MM.1S (cell line): Measurements from ENCODE around the gene ASXL1.

ENCODE experiments used
- DNase-seq: peaks from one replicate; pipeline ENCODE4 v3.0.0-alpha.2; 2015
- H2AFZ ChIP-seq: fragments of 300-600 bp; sonication (generic); 2 replicates; pipeline ENCODE4 v1.6.0; 2016; ENCODE audit warnings: antibody characterized with exemption, low read length
- H3F3A ChIP-seq: fragments of 300-600 bp; sonication (generic); 2 replicates; pipeline ENCODE4 v1.6.1; 2016; ENCODE audit warnings: mild to moderate bottlenecking, antibody characterized with exemption, low read length, moderate library complexity, mixed read lengths; ENCODE audit not compliant: insufficient read depth
- H3K27ac ChIP-seq: fragments of 300-600 bp; sonication (generic); 2 replicates; pipeline ENCODE4 v1.5.1; 2016; ENCODE audit warnings: mild to moderate bottlenecking, low read length
- H3K27me3 ChIP-seq: fragments of 300-600 bp; sonication (generic); replicated peaks from 2 replicates; pipeline ENCODE4 v1.6.0; 2016; ENCODE audit warnings: low read length; ENCODE audit not compliant: insufficient read depth
- H3K36me3 ChIP-seq: fragments of 300-600 bp; sonication (generic); replicated peaks from 2 replicates; pipeline ENCODE4 v1.6.1; 2016; ENCODE audit warnings: mild to moderate bottlenecking, low read length, mixed read lengths; ENCODE audit not compliant: insufficient read depth
- H3K4me1 ChIP-seq: fragments of 300-600 bp; sonication (generic); 2 replicates; pipeline ENCODE4 v1.6.1; 2016; ENCODE audit warnings: low read length, mixed read lengths
- H3K4me2 ChIP-seq: fragments of 300-600 bp; sonication (generic); 2 replicates; pipeline ENCODE4 v1.6.0; 2016; ENCODE audit warnings: low read depth, low read length
- H3K4me3 ChIP-seq: fragments of 300-600 bp; sonication (generic); 2 replicates; pipeline ENCODE4 v1.5.1; 2016; ENCODE audit warnings: low read length, mixed read lengths
- H3K79me2 ChIP-seq: fragments of 300-600 bp; sonication (generic); 2 replicates; pipeline ENCODE4 v1.6.1; 2016; ENCODE audit warnings: mixed run types, low read length, mixed read lengths
- H3K9ac ChIP-seq: fragments of 300-600 bp; sonication (generic); 2 replicates; pipeline ENCODE4 v1.6.1; 2016; ENCODE audit warnings: low read length, mixed read lengths
- H3K9me2 ChIP-seq: fragments of 300-600 bp; sonication (generic); replicated peaks from 2 replicates; pipeline ENCODE4 v1.6.1; 2016; ENCODE audit warnings: mild to moderate bottlenecking, low read length, mixed read lengths; ENCODE audit not compliant: insufficient read depth
- H3K9me3 ChIP-seq: fragments of 300-600 bp; sonication (generic); replicated peaks from 2 replicates; pipeline ENCODE4 v1.6.1; 2016; ENCODE audit warnings: mild to moderate bottlenecking, low read length, mixed read lengths; ENCODE audit not compliant: insufficient read depth
- H4K20me1 ChIP-seq: fragments of 300-600 bp; sonication (generic); 2 replicates; pipeline ENCODE4 v1.6.1; 2016; ENCODE audit warnings: mild to moderate bottlenecking, low read length, moderate library complexity, mixed read lengths; ENCODE audit not compliant: insufficient read depth
- EZH2 ChIP-seq: fragments of 300-600 bp; sonication (generic); optimal IDR thresholded peaks from 2 replicates; pipeline ENCODE3; 2017; ENCODE audit warnings: low read depth, mild to moderate bottlenecking, antibody characterized with exemption, low read length, mixed read lengths
- EZH2phosphoT487 ChIP-seq: fragments of 300-600 bp; sonication (generic); IDR thresholded peaks from 2 replicates; pipeline ENCODE4 v1.6.1; 2018; ENCODE audit warnings: antibody characterized with exemption, low read length
- TF ChIP-seq, protein P1 (sequence below): fragments of 300-600 bp; sonication (generic); IDR thresholded peaks from 2 replicates; pipeline ENCODE4 v1.5.1; 2016; ENCODE audit warnings: antibody characterized with exemption, low read length, mixed read lengths

ASXL1 gene

DNA sequence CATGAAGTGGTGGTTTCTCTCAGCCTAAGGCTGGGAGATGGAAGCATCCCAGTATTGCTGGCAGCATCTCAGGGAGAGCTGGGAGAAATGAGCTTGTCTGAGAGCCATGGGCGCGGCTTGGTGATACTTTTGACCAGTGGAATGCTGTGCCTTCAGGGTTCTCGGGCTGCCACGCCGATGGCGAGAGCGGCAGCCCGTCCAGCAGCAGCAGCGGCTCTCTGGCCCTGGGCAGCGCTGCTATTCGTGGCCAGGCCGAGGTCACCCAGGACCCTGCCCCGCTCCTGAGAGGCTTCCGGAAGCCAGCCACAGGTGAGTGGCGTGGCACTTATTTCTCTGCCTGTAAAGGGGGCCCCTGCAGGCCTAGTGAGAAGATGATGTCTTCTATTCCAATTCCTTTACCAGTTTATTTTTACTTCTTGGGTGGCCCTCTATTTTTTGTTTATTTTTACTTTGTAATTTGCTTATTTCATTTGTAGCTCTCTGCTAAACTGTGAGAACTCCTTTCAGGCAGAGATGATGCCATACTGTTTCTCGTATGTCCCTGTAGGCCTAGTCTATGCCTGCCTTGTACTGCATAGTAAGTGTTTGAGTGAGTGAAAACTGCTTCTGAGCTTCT lies 71.7 kb downstream of the ASXL1 start:
- Histone ChIP-seq H3K79me2 (peaks cover 18% of the 10 kb centered on the region), H3K9ac (no peak overlapping the region), H3K4me2 (no peak overlapping the region), H3F3A (no peaks in the 10 kb centered on the region), H3K36me3 (0 out of 2 replicates have a peak, but pooled peaks cover 13% of the 10 kb centered on the region), H3K4me1 (no peaks in the 10 kb centered on the region), H3K9me3 (no peaks in the 10 kb centered on the region), H3K4me3 (no peak overlapping the region), H4K20me1 (no peaks in the 10 kb centered on the region), H3K27ac (no peak overlapping the region), H3K27me3 (no peaks in the 10 kb centered on the region), H3K9me2 (no peaks in the 10 kb centered on the region), H2AFZ (no peak overlapping the region)
- no peak for DNase-seq
- TF ChIP-seq, protein P1, sequence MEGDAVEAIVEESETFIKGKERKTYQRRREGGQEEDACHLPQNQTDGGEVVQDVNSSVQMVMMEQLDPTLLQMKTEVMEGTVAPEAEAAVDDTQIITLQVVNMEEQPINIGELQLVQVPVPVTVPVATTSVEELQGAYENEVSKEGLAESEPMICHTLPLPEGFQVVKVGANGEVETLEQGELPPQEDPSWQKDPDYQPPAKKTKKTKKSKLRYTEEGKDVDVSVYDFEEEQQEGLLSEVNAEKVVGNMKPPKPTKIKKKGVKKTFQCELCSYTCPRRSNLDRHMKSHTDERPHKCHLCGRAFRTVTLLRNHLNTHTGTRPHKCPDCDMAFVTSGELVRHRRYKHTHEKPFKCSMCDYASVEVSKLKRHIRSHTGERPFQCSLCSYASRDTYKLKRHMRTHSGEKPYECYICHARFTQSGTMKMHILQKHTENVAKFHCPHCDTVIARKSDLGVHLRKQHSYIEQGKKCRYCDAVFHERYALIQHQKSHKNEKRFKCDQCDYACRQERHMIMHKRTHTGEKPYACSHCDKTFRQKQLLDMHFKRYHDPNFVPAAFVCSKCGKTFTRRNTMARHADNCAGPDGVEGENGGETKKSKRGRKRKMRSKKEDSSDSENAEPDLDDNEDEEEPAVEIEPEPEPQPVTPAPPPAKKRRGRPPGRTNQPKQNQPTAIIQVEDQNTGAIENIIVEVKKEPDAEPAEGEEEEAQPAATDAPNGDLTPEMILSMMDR, result no peak
- TF ChIP-seq EZH2phosphoT487 (no peak), EZH2 (no peak)

DNA sequence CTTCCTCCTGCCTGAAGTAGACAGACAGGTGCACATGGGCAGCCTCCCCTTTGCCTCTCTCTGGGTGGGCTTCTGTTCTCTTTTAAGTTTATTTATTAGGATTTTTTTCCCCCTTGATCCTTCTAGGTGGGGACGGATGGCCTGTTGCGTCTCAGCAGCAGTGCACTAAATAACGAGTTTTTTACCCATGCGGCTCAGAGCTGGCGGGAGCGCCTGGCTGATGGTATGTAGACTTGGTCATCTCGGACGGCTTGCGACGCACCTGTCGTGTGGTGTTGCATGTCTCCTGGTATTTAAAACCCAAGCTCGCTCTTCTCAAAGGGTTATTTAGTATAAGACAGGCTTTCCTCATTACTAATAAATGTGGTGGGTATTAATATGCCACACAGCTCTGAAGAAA lies 73.3 kb downstream of the ASXL1 start:
- Histone ChIP-seq H3K4me3 (no peak overlapping the region), H2AFZ (no peak overlapping the region), H3K4me2 (no peak overlapping the region), H3F3A (no peaks in the 10 kb centered on the region), H3K9me2 (no peaks in the 10 kb centered on the region), H3K27ac (no peak overlapping the region), H4K20me1 (no peaks in the 10 kb centered on the region), H3K36me3 (0 out of 2 replicates have a peak, but pooled peaks cover 14% of the 10 kb centered on the region), H3K79me2 (peaks cover 4% of the 10 kb centered on the region; the same call in 1 of the 2 replicates), H3K9ac (no peak overlapping the region), H3K4me1 (no peaks in the 10 kb centered on the region), H3K27me3 (no peaks in the 10 kb centered on the region), H3K9me3 (no peaks in the 10 kb centered on the region)
- no peak for TF ChIP-seq EZH2phosphoT487
- TF ChIP-seq, protein P1, result no peak
- no peak for TF ChIP-seq EZH2
- no peak for DNase-seq

DNA sequence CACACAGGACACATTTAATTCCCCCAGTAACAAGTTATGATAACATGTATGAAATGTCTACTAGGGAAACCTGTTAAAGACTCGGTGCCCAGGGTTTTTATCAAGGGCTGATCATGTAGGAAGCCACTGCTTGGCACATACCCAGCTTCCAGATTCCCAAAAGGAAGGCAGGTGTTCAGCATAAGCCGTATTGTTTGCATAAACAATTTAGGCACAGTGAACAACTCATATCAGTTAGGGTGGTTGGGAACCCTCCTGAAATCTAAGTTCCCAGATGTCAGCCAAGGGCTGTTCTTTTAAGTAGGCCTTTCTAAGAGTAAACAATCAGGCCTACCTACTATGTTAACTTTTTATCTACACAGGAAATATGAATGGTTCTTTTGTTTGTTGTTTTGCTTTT lies 74.1 kb downstream of the ASXL1 start:
- no peaks in the 10 kb centered on the region for H3K79me2 ChIP-seq
- no peak overlapping the region for H3K9ac ChIP-seq
- no peak overlapping the region for H3K4me3 ChIP-seq
- H3K4me2 ChIP-seq, result no peak overlapping the region
- no peaks in the 10 kb centered on the region for H3K27me3 ChIP-seq
- no peaks in the 10 kb centered on the region for H3K9me3 ChIP-seq
- DNase-seq, result no peak
- H3K4me1 ChIP-seq, result no peaks in the 10 kb centered on the region
- H2AFZ ChIP-seq, result no peak overlapping the region
- 0 out of 2 replicates have a peak, but pooled peaks cover 14% of the 10 kb centered on the region for H3K36me3 ChIP-seq
- H3F3A ChIP-seq, result no peaks in the 10 kb centered on the region
- no peaks in the 10 kb centered on the region for H4K20me1 ChIP-seq
- no peak overlapping the region for H3K27ac ChIP-seq
- H3K9me2 ChIP-seq, result no peaks in the 10 kb centered on the region
- TF ChIP-seq EZH2phosphoT487, result no peak

DNA sequence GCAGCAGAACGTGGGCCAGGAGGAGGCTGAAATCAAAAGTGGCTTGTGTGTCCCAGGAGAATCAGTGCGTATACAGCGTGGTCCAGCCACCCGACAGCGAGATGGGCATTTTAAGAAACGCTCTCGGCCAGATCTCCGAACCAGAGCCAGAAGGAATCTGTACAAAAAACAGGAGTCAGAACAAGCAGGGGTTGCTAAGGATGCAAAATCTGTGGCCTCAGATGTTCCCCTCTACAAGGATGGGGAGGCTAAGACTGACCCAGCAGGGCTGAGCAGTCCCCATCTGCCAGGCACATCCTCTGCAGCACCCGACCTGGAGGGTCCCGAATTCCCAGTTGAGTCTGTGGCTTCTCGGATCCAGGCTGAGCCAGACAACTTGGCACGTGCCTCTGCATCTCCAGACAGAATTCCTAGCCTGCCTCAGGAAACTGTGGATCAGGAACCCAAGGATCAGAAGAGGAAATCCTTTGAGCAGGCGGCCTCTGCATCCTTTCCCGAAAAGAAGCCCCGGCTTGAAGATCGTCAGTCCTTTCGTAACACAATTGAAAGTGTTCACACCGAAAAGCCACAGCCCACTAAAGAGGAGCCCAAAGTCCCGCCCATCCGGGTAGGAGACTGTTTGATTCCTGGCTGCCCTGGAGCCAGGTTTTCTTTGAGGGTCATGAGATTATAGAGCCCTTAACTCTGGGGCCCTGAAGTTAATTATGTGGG lies 75.3 kb downstream of the ASXL1 start:
- Histone ChIP-seq H3K4me2 (no peak overlapping the region), H3K9me2 (no peaks in the 10 kb centered on the region), H3K27ac (no peak overlapping the region), H4K20me1 (no peaks in the 10 kb centered on the region), H3K4me1 (no peaks in the 10 kb centered on the region), H3K9ac (no peak overlapping the region), H3K4me3 (no peak overlapping the region), H3K36me3 (peaks cover 19% of the 10 kb centered on the region; the same call in 1 of the 2 replicates), H3K9me3 (no peaks in the 10 kb centered on the region), H3K79me2 (no peaks in the 10 kb centered on the region), H3K27me3 (no peaks in the 10 kb centered on the region), H2AFZ (no peak overlapping the region), H3F3A (no peaks in the 10 kb centered on the region)
- TF ChIP-seq EZH2phosphoT487 (no peak), EZH2 (no peak)
- TF ChIP-seq, protein P1, result no peak
- DNase-seq, result no peak
